HG03432 (cell line): Measurements from ENCODE around the gene YIPF4.
"Not testable (repeated sequence)": the region's sequence is repeated elsewhere in the genome, so short reads cannot be mapped to it uniquely, and the experiment has no call there.

Experiments used
- ATAC-seq: cut with Tn5 transposase; IDR thresholded peaks from one replicate; pipeline ENCODE4 v1.9.1; 2021; ENCODE audit warnings: mild to moderate bottlenecking, moderate library complexity; ENCODE audit not compliant: unreplicated experiment

YIPF4 gene

DNA sequence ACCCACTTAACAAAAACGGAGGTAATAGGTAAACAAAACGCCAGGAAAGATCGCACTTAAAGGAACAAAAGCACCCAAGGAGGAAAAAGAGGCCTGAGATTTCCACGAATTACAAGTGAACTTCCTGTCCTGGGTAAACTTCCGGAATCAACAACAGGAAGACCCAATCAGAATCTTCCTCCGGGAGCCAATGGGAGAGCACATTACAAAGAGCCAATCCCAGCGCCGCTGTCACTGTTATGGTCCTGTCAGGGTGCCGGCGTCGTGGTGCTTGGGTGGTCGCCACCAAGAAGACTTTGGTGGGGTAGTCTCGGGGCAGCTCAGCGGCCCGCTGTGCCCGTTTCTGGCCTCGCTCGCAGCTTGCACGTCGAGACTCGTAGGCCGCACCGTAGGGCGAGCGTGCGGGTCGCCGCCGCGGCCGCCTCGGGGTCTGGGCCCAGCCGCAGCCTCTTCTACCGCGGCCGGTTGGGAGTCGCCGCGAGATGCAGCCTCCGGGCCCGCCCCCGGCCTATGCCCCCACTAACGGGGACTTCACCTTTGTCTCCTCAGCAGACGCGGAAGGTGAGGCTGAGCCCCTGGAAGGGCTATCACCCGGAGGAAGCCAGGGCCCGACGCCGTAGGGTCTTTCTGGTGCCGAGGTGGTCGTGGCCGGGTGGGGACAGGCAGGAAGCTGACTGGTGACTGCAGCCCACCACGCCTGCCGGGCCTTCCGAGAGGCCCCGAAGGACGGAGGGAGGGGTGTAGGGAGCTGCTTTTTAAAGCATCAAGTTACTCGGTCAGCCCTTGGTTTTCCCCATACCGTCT is at the start of gene YIPF4:
YIPF4 (plus strand) TSS at position 231 of the 804 bp plus-strand sequence; CDS start at position 483, 252 bp downstream.
- ATAC-seq: peak; percentile 98

DNA sequence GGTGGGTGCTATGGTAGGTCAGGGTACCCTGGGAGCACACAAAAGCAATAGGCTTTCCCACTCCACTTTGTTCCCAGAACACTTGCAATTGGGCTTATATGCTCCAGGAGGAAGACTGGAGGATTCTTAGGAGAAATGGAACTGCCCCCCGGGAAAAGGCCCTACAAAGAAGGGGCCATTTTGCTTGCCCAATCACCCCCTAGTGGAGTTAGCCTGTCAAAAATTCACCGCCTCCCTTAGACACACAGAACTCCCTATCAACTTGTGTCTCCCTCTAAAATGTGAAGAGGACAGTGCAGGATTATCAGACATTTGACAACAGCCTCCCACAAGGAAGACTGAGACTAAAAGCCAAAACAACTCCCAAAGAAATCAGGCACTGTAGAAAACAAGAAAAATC is 49.5 kb upstream of the YIPF4 start:
- no peak for ATAC-seq

DNA sequence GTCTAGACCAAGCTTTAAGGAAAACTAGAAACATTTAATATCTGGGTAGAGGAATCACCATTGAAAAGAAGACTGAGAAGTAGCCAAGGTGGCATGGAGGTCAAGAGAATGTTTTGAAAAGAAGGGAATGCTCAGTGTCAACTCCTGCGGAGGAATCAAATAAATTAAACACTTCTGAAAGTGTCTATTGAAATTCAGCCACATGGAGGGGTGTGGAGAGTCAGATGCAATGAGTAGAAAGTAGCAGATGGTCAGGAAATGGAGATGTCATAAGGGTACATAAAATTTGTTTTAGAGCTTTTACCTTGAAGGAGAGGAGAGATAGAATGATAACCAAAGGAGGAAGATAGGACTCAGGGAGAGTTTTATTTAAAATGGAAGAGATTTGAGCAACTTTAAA is 48.1 kb upstream of the YIPF4 start:
- no peak for ATAC-seq

DNA sequence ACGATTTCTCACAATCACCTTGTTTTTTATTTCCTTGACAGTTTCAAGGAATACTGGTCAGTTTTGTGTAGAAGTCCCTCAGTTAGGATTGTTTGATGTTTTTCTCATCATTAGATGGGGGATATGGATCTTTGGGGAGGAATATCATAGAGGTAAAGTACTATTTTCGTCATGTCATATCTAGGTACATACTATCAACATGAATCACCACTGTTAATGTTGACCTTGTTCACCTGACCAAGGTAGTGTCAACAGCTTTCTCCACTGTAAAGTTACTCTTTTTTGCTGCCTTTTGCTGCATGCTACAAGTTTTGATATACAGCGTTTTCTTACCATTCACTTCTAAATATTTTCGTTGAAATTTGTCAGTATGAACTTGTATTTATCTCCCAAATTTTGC is 45.7 kb upstream of the YIPF4 start:
- no peak for ATAC-seq

DNA sequence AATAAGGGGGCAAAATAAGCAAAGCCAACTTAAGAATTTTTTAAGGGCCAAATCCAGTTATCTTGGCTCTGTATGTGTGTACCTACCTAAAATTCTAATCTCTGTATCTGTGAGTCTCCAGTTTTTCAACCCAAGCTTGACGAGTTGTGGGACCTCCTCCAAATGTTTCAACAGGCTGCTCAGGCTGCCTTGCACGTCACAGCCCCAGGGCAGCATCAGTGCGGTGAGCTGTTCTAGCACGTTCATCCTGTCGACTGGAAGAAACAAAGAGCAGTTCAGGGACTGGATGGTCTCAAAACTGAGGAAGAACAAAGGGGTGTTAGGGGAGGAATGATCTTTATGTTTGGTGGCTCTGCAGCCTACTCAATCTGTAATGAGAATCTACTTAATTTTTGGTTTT is 42.4 kb upstream of the YIPF4 start:
- ATAC-seq: no peak

DNA sequence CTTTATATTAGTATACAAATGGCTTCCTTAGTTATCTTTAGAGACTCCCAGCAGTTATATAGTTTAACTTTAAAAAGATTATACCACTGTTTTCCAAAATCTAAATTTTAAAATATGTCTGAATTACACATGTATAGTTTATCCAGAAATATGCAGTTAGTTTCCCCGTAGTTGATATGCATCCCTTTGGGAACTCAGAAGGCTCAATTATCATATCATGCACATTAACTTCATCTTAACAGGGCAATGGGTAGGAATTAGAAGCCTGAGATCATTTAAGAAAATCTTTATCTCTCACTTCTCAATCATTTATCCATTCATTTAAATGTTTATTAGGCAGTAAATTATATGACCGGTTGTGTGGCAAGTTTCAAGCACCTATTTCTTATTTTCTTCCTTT is 40.2 kb upstream of the YIPF4 start:
- ATAC-seq: no peak

DNA sequence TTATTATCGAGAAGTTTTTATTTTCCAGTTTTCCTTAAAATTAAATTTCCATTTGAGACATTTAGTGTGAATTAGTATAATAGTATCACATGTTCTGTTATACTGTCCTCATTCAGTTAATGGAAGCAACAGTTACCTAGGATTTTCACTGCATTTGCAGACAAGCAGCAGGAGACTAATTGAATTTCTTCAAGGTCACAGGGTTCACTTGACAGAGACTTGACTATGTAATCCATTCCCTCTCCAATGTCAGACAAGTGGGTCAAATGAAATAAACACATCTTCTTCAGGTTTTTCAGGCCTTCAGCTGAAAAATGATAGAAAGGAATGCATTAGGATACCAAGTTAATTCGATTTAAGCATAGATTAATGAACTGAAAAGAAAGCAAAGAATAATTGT is 39.7 kb upstream of the YIPF4 start:
- ATAC-seq: no peak

DNA sequence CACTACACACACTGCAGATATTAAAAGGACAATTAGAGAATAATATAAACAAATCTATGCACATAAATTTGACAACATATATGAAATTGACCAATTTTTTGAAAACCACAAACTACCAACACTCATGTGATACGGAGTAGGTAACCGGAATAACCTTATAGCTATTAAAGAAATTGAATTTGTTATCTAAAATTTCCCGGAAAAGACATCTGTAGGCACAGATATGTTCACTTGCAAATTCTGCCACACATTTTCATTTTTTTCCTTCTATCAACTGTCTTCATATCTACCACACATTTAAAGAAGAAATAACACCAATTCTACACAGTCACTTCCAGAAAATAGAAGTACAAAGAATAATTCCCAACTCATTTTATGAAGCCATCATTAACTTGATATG is 35.4 kb upstream of the YIPF4 start:
- no peak for ATAC-seq

DNA sequence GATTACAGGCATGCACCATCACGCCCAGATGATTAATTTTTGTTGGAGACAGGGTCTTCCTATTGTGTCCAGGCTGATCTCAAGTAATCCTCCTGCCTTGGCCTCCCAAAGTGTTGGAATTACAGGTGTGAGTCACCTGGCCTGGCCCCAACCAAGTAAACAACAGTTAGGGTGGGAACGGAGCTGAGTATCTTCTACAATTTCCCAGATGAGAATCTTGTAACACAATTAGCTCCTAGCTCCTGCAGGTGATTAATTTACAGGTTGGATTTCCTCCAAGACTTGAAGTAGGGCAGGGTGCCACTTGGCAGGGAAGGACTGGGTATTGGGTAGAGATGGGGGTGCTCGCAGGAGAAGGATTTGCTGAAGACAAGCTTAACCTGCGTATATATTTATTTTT is 30.8 kb upstream of the YIPF4 start:
- ATAC-seq: no peak

DNA sequence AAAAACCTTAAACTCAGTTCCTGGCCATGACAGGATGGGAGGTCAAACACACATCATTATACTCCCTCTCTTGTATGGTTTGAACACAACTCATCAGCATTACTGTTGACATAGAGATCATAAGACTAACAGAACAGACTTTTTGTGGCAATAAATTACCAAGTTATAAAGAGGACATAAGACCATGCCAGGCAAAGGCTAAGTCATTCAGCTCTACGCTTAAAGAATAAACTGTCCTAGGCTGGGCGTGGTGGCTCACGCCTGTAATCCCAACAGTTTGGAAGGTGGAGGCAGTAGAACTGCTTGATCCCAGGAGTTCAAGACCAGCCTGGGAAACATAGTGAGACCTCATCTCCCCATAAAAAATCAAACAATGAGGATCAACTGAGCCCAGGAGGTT is 29.4 kb upstream of the YIPF4 start:
- ATAC-seq: no peak

DNA sequence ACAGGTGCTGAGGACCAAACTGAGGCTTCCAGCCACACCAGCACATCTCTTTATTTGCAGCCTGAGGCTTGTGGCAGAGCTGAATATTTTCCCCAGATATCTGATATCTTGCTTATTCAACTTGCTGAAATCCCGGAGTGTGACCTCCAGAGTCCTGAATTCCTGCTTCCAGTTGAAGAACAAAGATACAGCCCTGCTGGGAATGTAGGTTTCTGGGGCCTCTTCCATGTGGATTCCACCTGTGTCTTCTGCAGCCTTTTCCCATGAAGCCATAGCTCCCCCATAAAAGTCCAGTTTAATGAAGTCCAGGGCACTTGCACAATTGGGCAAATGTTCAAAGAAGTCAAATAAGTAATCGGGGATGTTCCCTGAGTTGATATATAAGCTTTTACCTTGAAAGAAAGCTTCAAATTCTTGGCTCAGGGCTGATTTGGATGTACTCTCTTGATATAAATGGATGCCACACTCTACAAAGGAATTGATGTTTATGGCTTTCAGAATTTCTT is 27.9 kb upstream of the YIPF4 start:
- no peak for ATAC-seq

DNA sequence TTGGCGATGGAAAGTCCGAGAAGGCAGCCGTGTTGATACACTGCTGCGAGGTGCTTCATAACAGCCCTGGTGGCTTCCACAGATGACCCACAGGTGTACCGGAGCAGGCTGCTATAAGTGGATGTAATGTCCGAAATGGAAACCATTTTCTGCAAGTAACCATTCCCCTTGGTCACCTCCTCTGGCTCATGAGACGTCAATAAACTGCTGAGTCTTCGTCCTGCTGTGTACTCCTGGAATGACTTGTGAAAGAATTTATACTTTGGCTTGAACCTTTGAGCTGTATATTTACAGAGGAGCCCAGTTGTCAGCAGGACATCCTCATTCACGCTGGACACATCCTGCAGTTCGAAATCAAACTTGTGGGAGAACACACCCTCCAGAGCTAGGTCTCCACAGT is 27.4 kb upstream of the YIPF4 start:
- no peak for ATAC-seq

DNA sequence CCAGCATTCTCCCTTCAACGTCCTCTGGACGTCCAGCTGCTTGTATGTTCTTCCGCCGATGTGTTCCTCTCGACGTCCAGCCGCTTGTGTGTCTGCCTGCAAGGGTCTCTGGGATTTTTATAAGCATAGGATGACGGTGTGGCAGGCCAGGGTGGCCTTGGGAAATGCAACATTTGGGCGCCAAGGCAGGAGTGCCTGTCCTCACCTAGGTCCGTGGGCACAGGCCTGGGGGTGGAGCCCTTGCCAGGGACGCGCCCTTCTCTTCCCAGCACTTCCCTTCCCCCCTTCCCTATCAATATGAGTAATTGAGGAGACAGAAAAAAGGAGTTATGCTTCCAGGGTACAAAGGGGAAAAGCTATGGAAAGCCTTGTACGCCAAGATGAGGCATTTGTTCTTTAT is 19.5 kb upstream of the YIPF4 start:
- ATAC-seq: no peak

DNA sequence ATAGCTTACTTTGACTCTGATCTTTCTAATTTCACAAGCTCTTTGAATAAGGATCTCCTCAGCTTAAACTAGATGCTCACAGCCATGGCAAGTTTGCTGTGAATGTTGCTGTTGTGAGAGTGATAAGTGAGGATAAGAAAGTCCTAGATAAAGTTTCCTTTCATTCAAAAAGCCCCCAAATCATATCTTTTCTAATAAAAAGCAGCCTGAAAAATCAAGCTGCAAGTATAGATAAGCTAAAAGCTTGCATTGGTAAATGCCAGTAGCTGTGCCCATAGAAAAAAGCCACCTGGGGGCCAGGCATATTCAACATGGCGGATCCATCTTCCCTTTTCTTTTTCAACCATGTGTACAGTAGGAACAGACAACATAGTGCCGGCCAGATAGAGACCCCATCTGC is 17.3 kb upstream of the YIPF4 start:
- ATAC-seq: no peak

DNA sequence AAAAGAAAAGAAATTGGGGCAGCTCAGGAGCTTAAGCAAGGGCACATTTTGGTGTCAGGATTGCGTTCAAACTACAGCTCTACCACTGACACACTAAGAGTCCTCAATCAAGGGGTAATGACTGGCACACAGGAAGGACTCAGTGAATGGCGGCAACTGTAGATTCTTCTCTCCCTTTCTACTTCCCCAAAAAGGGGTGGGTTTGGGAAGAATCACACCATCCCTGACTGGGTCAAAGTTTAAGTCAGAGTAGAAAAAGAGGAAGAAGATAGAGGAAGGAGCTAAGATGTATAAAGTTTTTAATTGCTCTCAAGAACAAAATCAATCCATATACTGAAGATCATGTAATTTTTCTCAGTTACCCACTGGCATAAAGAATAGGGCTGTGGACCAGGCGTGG is 15.6 kb upstream of the YIPF4 start:
- ATAC-seq: no peak

DNA sequence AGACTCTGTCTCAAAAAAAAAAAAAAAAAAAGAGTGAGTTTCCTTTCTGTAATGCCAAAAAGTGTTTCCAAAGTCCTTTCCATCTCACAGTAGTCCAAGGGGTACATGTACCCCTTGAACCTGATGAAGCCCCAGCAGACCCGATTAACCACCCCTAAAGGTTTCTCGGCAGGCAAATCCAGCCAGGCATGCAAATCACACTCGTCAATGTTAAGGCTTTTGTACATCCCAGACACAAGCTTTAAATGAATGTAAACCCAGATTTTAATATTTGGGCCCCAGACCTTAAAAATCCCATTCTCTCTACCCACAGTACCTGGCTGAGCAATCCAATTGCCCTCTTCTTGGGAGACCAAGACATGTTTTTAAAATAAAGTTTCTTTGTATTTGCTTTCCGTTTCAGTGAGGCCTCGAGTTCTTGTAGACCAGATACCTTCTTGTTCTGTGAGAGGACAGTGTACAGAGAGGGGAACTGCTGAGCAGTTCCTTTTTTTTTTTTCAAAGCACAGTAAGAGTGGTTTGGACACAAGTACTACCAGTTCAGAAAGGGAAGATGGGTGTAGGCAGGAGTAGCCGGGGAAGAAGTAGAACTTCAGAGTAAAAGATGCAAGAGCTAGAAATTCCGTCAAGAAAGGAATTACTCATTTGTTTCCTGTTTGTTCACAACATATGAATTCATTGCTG is 13.1 kb upstream of the YIPF4 start, which contains the start of gene NLRC4:
NLRC4 (minus strand) TSS at position 465 of the 684 bp plus-strand sequence. CDS start 8,111 bp downstream, outside the sequence.
- ATAC-seq: peak; percentile 90

DNA sequence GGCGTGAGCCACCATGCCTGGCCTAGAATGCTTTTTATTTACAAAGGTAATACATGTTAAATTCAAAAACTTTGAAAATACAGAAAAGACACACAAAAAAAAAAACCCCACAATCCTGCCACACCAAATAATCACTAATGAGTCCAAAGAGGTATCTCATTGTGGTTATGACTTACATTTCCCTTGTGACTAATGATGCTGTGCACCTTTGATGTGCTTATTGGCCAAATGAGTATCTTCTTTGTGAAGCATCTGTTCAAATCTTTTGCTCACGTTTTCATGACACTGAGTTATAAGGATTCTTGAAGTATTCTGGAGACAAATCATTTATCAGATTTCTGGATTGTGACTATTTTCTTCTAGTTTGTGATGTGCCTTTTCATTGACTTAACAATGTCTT is 6.6 kb upstream of the YIPF4 start:
- ATAC-seq: no peak

DNA sequence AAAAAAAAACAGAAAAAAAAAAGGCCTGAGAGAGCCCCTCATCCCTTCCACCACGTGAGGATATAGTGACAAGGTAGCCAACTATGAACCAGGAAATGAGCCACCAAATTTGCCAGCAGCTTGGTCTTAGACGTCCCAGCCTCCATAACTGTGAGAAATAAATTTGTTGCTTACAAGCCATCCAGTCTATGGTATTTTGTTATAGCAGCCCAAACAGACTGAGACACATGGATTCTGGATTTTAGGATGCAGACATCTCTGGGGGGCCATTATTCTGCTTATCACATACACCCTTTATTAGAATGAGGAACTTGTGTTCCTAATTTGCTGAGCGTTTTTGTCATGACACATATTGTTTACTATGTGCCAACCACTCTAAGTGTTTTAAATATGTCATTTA is 5.4 kb upstream of the YIPF4 start:
- ATAC-seq: no peak

DNA sequence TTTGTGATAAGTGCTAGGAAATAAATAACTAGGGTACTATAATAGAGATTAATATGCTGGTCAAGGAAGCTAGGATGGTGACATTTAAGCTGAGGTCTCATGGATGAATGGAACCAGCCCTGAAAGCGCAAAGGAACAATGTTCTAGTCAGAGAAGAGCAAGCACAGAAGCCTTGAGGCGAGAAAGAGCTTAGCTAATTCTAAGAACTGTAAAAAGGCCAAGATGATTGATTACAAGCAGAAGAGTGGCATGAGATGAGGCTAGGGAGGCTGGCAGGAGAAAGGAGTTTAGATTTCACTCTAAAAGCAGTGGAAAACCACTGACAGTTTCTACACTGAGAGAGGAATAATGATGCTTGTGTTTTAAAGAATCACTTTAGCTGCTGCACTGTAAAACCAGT is 3.4 kb upstream of the YIPF4 start:
- no peak for ATAC-seq

DNA sequence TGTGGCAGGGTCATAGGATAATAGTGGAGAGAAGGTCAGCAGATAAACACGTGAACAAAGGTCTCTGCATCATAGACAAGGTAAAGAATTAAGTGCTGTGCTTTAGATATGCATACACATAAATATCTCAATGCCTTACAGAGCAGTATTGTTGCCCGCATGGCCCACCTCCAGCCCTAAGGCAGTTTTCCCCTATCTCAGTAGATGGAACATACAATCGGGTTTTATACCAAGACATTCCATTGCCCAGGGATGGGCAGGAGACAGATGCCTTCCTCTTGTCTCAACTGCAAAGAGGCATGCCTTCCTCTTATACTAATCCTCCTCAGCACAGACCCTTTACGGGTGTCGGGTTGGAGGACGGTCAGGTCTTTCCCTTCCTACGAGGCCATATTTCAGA is 1.9 kb upstream of the YIPF4 start:
- ATAC-seq: not testable (repeated sequence)

DNA sequence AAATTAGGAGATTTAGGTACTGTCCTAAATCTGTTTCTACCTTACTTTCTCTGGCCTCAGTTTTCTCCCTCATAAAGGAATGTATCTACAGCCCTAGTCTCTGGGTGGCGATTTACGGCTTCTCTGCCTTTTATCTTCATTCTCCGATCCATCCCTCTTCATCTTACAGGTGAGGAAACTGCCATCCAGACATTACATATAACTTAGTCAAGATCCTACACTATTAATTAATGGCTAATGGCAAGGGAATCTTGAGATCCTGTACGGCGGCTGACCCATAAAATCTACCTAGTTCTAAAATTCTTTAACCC is 386 bp upstream of the YIPF4 start:
- peak; percentile 9 for ATAC-seq

DNA sequence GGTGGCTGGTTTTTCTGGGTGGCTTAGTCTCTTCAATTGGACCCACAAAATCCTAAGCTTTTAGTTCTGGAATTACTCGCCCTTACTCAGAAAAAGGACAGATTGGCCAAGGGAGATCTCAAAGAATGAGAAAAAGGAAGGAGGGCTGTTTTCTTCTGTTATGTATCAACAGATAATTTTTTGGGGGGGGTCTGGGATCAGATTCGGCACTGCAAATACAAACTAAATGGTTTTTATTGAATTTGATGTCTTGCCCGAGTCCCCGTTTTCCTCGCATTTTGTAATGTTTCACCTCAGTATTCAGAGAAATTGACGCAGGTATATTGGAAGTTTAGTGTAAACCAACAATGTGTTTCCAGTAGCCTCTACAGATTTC is 762 bp downstream of the YIPF4 start:
- ATAC-seq: no peak
